Ascending aorta (tissue), 2 donors: Measurements from ENCODE around the gene SEPTIN8. TPM values are rescaled to one million over a fixed set of nuclear protein-coding genes. Genes with fewer than 3 reads are reported as not detected.
A peak's percentile ranks its signal among the peaks of the same experiment; 100 is the strongest.

Experiments
- DNase-seq, 2 donors: peaks; one replicate each; pipeline ENCODE4 v3.0.0-alpha.2; 2019; ENCODE audit warnings: low spot score in 2 of 2
- H3K27ac ChIP-seq, 2 donors: fragments of 200-600 bp; sonication (generic); one replicate each; pipeline ENCODE4 v1.5.1; 2016 to 2017; ENCODE audit warnings: mild to moderate bottlenecking in 1 of 2
- H3K27me3 ChIP-seq: fragments of 200-600 bp; sonication (generic); one replicate; pipeline ENCODE4 v1.5.1; 2017
- H3K36me3 ChIP-seq, 2 donors: fragments of 200-600 bp; sonication (generic); one replicate each; pipeline ENCODE4 v1.5.1; 2016
- H3K4me1 ChIP-seq, 2 donors: fragments of 200-600 bp; sonication (generic); one replicate each; pipeline ENCODE4 v1.5.1; 2016 to 2017; ENCODE audit warnings: mild to moderate bottlenecking in 1 of 2
- H3K4me3 ChIP-seq, 2 donors: fragments of 200-600 bp; sonication (generic); one replicate each; pipeline ENCODE4 v1.5.1; 2016 to 2017; ENCODE audit warnings: mild to moderate bottlenecking in 1 of 2
- H3K9me3 ChIP-seq, 2 donors: fragments of 200-600 bp; sonication (generic); one replicate each; pipeline ENCODE4 v1.5.1; 2016
- CTCF ChIP-seq, 3 experiments: fragments of 200-600 bp in 2 of 3; fragments of 450-650 bp in 1 of 3; sonication (generic) in 2 of 3; IDR thresholded peaks; one replicate each; pipeline ENCODE4 v1.5.1; 2016 to 2019; ENCODE audit warnings: antibody characterized with exemption in 3 of 3, mild to moderate bottlenecking in 1 of 3, moderate library complexity in 1 of 3
- intact Hi-C: fragments of 100-400 bp; cut with DNase I; formaldehyde crosslinking; loops from one replicate; pipeline ENCODE4 v1.15.1; 2023
- total RNA-seq: library from RNA; depleted of rRNA; stranded (reverse); fragments of >200 nt; gene quantifications from one replicate; pipeline ENCODE4 v1.1.0, GENCODE V29; 2016

The SEPTIN8 gene
- total RNA-seq, 1 donor from 2014 or later: 113 TPM

GRCh38 chr5:132759114-132760048, 17.7 kb downstream of the SEPTIN8 start:
- intact Hi-C loops: no loop called here
- peaks cover 66 to 72% of the 10 kb centered on the region in 2 donors for H3K36me3 ChIP-seq
- TF ChIP-seq CTCF (IDR thresholded peaks at IDR 0.05): no peak

GRCh38 chr5:132758451-132758850, 18.6 kb downstream of the SEPTIN8 start:
- intact Hi-C loops: no loop called here
- Histone ChIP-seq H3K27me3 (no peaks in the 10 kb centered on the region), H3K4me3 (no peak overlapping the region), H3K4me1 (no peaks in the 10 kb centered on the region), H3K9me3 (no peaks in the 10 kb centered on the region), H3K36me3 (peaks cover 57 to 62% of the 10 kb centered on the region in 2 donors), H3K27ac (no peak overlapping the region)
- DNase-seq: no peak
- no peak for TF ChIP-seq CTCF (IDR thresholded peaks at IDR 0.05)

More at GRCh38 chr5:132759114-132760048, 17.7 kb downstream of the SEPTIN8 start:
- Histone ChIP-seq H3K4me3 (no peak overlapping the region), H3K27me3 (no peaks in the 10 kb centered on the region), H3K4me1 (no peaks in the 10 kb centered on the region), H3K27ac (no peak overlapping the region), H3K9me3 (no peaks in the 10 kb centered on the region)
- no peak for DNase-seq

DNA sequence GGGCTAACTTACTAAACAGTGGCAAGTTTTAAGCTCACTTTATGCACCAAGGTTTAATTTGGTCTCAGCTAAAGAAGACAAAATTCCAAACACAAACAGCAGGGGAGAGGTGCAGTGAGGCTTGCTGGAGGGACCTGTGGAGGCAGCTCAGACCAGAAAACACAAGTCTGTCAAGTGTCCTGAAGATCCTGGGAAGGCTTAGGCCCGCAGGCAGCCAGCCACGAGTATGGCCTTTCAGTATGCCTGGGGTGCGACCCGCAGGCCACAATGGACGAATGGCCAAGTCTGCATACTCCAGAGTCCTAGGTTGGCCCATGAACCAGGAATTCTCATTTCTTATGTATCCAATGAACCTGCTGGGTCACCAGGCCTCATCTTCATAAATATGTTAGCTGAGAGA, 20.5 kb downstream of the SEPTIN8 start:
- Histone ChIP-seq H3K9me3 (no peaks in the 10 kb centered on the region), H3K4me3 (no peak overlapping the region), H3K4me1 (no peaks in the 10 kb centered on the region), H3K27ac (no peak overlapping the region), H3K27me3 (no peaks in the 10 kb centered on the region), H3K36me3 (peaks cover 39 to 44% of the 10 kb centered on the region in 2 donors)
- no peak for TF ChIP-seq CTCF (IDR thresholded peaks at IDR 0.05)
- intact Hi-C loops: no loop called here
- DNase-seq: no peak

DNA sequence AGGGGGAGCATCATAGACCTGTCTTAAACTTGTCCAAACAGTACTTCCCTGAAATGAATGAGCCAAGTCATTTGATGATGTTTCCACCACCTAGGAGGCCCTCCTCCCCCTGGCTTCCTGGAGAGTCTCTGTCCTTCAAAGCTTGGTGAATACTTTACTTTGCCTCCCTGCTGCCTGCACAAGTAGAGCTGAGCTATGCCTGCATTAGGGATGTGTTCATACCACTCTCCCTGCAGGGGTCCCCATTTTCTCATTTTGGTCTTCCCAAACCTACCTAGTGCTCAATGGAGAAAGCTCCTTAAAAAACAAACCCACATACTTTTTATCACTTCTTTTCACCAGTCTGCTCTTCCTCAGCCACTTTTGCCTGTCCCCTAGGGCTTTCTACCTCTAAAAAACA, 22.1 kb downstream of the SEPTIN8 start:
- peak overlapping the region in 1 of 2 donors; percentile 6 for H3K27ac ChIP-seq
- no peaks in the 10 kb centered on the region for H3K4me1 ChIP-seq
- no peaks in the 10 kb centered on the region for H3K9me3 ChIP-seq
- intact Hi-C loops: no loop called here
- peak in 1 of 3 experiments; percentile 39 for TF ChIP-seq CTCF (IDR thresholded peaks at IDR 0.05)
- H3K36me3 ChIP-seq: peaks cover 24 to 28% of the 10 kb centered on the region in 2 donors
- H3K27me3 ChIP-seq: no peaks in the 10 kb centered on the region
- no peak for DNase-seq
- no peak overlapping the region for H3K4me3 ChIP-seq

DNA sequence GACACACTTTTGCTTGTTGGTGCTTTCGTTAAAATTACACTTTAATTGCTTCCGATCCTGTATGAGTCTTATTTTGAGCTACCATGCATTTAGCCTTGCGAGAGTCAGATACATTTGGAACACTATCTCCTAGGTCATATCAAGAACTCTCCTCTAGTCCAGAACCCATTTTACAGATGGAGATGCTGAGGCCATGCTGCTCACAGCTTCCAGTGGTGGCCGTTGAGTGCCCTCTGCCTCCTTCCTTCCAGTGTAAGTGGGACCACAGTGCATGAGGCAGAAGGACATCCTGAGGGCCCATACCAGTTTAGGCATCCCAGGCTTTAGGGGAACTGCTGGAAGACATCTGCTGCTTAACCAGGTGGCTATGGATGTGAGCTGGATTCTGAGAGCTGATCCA, 22.9 kb downstream of the SEPTIN8 start:
- Histone ChIP-seq H3K27ac (no peak overlapping the region), H3K36me3 (peaks cover 15 to 20% of the 10 kb centered on the region in 2 donors), H3K9me3 (no peaks in the 10 kb centered on the region), H3K4me3 (no peak overlapping the region), H3K27me3 (no peaks in the 10 kb centered on the region), H3K4me1 (no peaks in the 10 kb centered on the region)
- intact Hi-C loops: no loop called here
- TF ChIP-seq CTCF (IDR thresholded peaks at IDR 0.05): no peak
- DNase-seq: no peak
